Neuron (in vitro differentiated cells): Measurements from ENCODE around the gene C20orf202.

Source experiments
- H2AFZ ChIP-seq: one replicate; pipeline ENCODE4 v1.6.1; 2013; ENCODE audit warnings: low read depth, mild to moderate bottlenecking, inconsistent platforms, low read length, moderate library complexity
- H3K27me3 ChIP-seq: one replicate; pipeline ENCODE4 v1.6.1; 2013; ENCODE audit warnings: low read length; ENCODE audit not compliant: insufficient read depth
- H3K36me3 ChIP-seq: one replicate; pipeline ENCODE4 v1.6.1; 2013; ENCODE audit warnings: low read length; ENCODE audit not compliant: insufficient read depth
- H3K4me1 ChIP-seq: one replicate; pipeline ENCODE4 v1.6.1; 2013; ENCODE audit warnings: low read length; ENCODE audit not compliant: insufficient read depth
- H3K4me3 ChIP-seq: 2 replicates; pipeline ENCODE4 v1.5.1; 2013; ENCODE audit warnings: mild to moderate bottlenecking, low read length, moderate library complexity
- H3K9me3 ChIP-seq: one replicate; pipeline ENCODE4 v1.6.1; 2013; ENCODE audit warnings: low read length

The C20orf202 gene

GRCh38 chr20:1186367-1186991 is 16.8 kb upstream of the C20orf202 start:
- Histone ChIP-seq H3K36me3 (no peaks in the 10 kb centered on the region), H3K4me3 (no peak overlapping the region), H2AFZ (no peak overlapping the region), H3K27me3 (no peaks in the 10 kb centered on the region), H3K9me3 (peaks cover 3% of the 10 kb centered on the region), H3K4me1 (peaks cover 15% of the 10 kb centered on the region)

GRCh38 chr20:1187605-1188171 is 15.6 kb upstream of the C20orf202 start:
- H3K4me3 ChIP-seq: no peak overlapping the region
- H2AFZ ChIP-seq: no peak overlapping the region
- peaks cover 15% of the 10 kb centered on the region for H3K4me1 ChIP-seq
- H3K9me3 ChIP-seq: peaks cover 3% of the 10 kb centered on the region
- H3K27me3 ChIP-seq: no peaks in the 10 kb centered on the region
- no peaks in the 10 kb centered on the region for H3K36me3 ChIP-seq

- Histone ChIP-seq H3K36me3 (no peaks in the 10 kb centered on the region), H2AFZ (no peak overlapping the region), H3K4me1 (peaks cover 15% of the 10 kb centered on the region), H3K27me3 (no peaks in the 10 kb centered on the region), H3K9me3 (peaks cover 3% of the 10 kb centered on the region), H3K4me3 (no peak overlapping the region)
Observed at GRCh38 chr20:1188347-1188746, 14.9 kb upstream of the C20orf202 start.

- H3K27me3 ChIP-seq: peaks cover 4% of the 10 kb centered on the region
- H3K9me3 ChIP-seq: peaks cover 3% of the 10 kb centered on the region
- H3K4me3 ChIP-seq: no peak overlapping the region
- no peaks in the 10 kb centered on the region for H3K36me3 ChIP-seq
- peaks cover 11% of the 10 kb centered on the region for H3K4me1 ChIP-seq
- no peak overlapping the region for H2AFZ ChIP-seq
Observed at GRCh38 chr20:1189827-1190226, 13.4 kb upstream of the C20orf202 start.

GRCh38 chr20:1190847-1191246 is 12.4 kb upstream of the C20orf202 start:
- Histone ChIP-seq H3K4me3 (no peak overlapping the region), H3K36me3 (no peaks in the 10 kb centered on the region), H3K9me3 (peaks cover 3% of the 10 kb centered on the region), H3K4me1 (peaks cover 11% of the 10 kb centered on the region), H3K27me3 (peaks cover 4% of the 10 kb centered on the region), H2AFZ (no peak overlapping the region)

- Histone ChIP-seq H3K9me3 (peaks cover 3% of the 10 kb centered on the region), H3K4me1 (peaks cover 11% of the 10 kb centered on the region), H3K4me3 (no peak overlapping the region), H3K36me3 (no peaks in the 10 kb centered on the region), H3K27me3 (peaks cover 4% of the 10 kb centered on the region), H2AFZ (no peak overlapping the region)
Observed at GRCh38 chr20:1191299-1191698, 12.0 kb upstream of the C20orf202 start.

GRCh38 chr20:1195226-1195625 is 8.0 kb upstream of the C20orf202 start:
- Histone ChIP-seq H3K9me3 (no peaks in the 10 kb centered on the region), H3K4me1 (no peaks in the 10 kb centered on the region), H3K27me3 (peaks cover 4% of the 10 kb centered on the region), H3K36me3 (no peaks in the 10 kb centered on the region), H3K4me3 (no peak overlapping the region), H2AFZ (no peak overlapping the region)

GRCh38 chr20:1196634-1197033 is 6.6 kb upstream of the C20orf202 start:
- no peak overlapping the region for H3K4me3 ChIP-seq
- H3K27me3 ChIP-seq: peaks cover 4% of the 10 kb centered on the region
- no peak overlapping the region for H2AFZ ChIP-seq
- no peaks in the 10 kb centered on the region for H3K36me3 ChIP-seq
- H3K4me1 ChIP-seq: no peaks in the 10 kb centered on the region
- H3K9me3 ChIP-seq: no peaks in the 10 kb centered on the region

- H3K4me3 ChIP-seq: no peak overlapping the region
- no peaks in the 10 kb centered on the region for H3K36me3 ChIP-seq
Observed at GRCh38 chr20:1197801-1198200, 5.5 kb upstream of the C20orf202 start.

GRCh38 chr20:1198751-1199150 is 4.5 kb upstream of the C20orf202 start:
- Histone ChIP-seq H3K36me3 (no peaks in the 10 kb centered on the region), H3K4me3 (no peak overlapping the region), H3K27me3 (peaks cover 4% of the 10 kb centered on the region)

More at GRCh38 chr20:1197801-1198200, 5.5 kb upstream of the C20orf202 start:
- H3K9me3 ChIP-seq: no peaks in the 10 kb centered on the region
- peaks cover 4% of the 10 kb centered on the region for H3K27me3 ChIP-seq
- H2AFZ ChIP-seq: no peak overlapping the region
- H3K4me1 ChIP-seq: no peaks in the 10 kb centered on the region

GRCh38 chr20:1199212-1199873 is 3.9 kb upstream of the C20orf202 start:
- no peaks in the 10 kb centered on the region for H3K4me1 ChIP-seq
- no peak overlapping the region for H2AFZ ChIP-seq
- H3K36me3 ChIP-seq: no peaks in the 10 kb centered on the region
- no peaks in the 10 kb centered on the region for H3K9me3 ChIP-seq
- H3K27me3 ChIP-seq: peaks cover 10% of the 10 kb centered on the region
- no peak overlapping the region for H3K4me3 ChIP-seq

More at GRCh38 chr20:1198751-1199150, 4.5 kb upstream of the C20orf202 start:
- H2AFZ ChIP-seq: no peak overlapping the region
- no peaks in the 10 kb centered on the region for H3K9me3 ChIP-seq
- H3K4me1 ChIP-seq: no peaks in the 10 kb centered on the region

- no peak overlapping the region for H3K4me3 ChIP-seq
- no peaks in the 10 kb centered on the region for H3K9me3 ChIP-seq
- no peaks in the 10 kb centered on the region for H3K36me3 ChIP-seq
- peaks cover 6% of the 10 kb centered on the region for H3K27me3 ChIP-seq
- no peaks in the 10 kb centered on the region for H3K4me1 ChIP-seq
- no peak overlapping the region for H2AFZ ChIP-seq
Observed at GRCh38 chr20:1199964-1200363, 3.3 kb upstream of the C20orf202 start.

GRCh38 chr20:1203630-1204029 is 376 bp downstream of the C20orf202 start:
- Histone ChIP-seq H3K9me3 (no peaks in the 10 kb centered on the region), H2AFZ (no peak overlapping the region), H3K36me3 (no peaks in the 10 kb centered on the region), H3K4me1 (no peaks in the 10 kb centered on the region), H3K27me3 (peaks cover 8% of the 10 kb centered on the region), H3K4me3 (no peak overlapping the region)
